Panc1 (cell line): ENCODE measurements around the gene GRID2. TPM values are rescaled to one million over a fixed set of nuclear protein-coding genes. Genes with fewer than 3 reads are reported as not detected.

Experiments used
- ATAC-seq: fragments of 200-7000 bp; cut with Tn5 transposase; 2 replicates; pipeline ENCODE4 v1.9.1; 2020; ENCODE audit warnings: mild to moderate bottlenecking, moderate library complexity
- BruUV-seq: library from RNA; stranded (reverse); fragments of 400-500 nt; replicated peaks from 2 replicates; lab custom pipeline; 2021; lab: Mats Ljungman, UMichigan
- CTCF ChIA-PET: fragments of 300-600 bp; sonication (Branson Sonifier 250); formaldehyde crosslinking; loops from one replicate; lab custom pipeline; 2022; ENCODE audit warnings: antibody characterized with exemption; lab: Charles Lee
- POLR2A ChIA-PET: fragments of 300-600 bp; sonication (Branson Sonifier 250); formaldehyde crosslinking; loops from one replicate; lab custom pipeline; 2022; ENCODE audit warnings: antibody characterized with exemption; lab: Charles Lee
- DNase-seq: peaks from one replicate; pipeline ENCODE4 v3.0.0-alpha.2; 2010; ENCODE audit warnings: low read depth, low spot score
- H3K27ac ChIP-seq: 2 replicates; pipeline ENCODE4 v1.5.1; 2011; ENCODE audit warnings: mild to moderate bottlenecking, low read length, inconsistent platforms
- H3K27me3 ChIP-seq: fragments of 200-500 bp; sonication (Bioruptor generic); 2 replicates; pipeline ENCODE4 v1.6.0; 2014; ENCODE audit warnings: low read length, inconsistent platforms; ENCODE audit not compliant: control insufficient read depth, insufficient read depth
- H3K36me3 ChIP-seq: fragments of 200-500 bp; sonication (Bioruptor generic); 2 replicates; pipeline ENCODE4 v1.5.1; 2014; ENCODE audit warnings: inconsistent platforms, mild to moderate bottlenecking, low read length, moderate library complexity; ENCODE audit not compliant: control insufficient read depth, insufficient read depth
- H3K4me1 ChIP-seq: 2 replicates; pipeline ENCODE4 v1.5.1; 2011; ENCODE audit warnings: inconsistent platforms, mild to moderate bottlenecking, low read length, moderate library complexity; ENCODE audit not compliant: control insufficient read depth, insufficient read depth
- H3K4me3 ChIP-seq, 2 experiments: 2 replicates each; pipeline ENCODE4 v1.5.1; 2011 to 2012; ENCODE audit warnings: low read depth in 2 of 2, low read length in 2 of 2, mild to moderate bottlenecking in 2 of 2, inconsistent platforms in 1 of 2, moderate library complexity in 1 of 2
- H3K9me3 ChIP-seq: fragments of 200-500 bp; sonication (Bioruptor generic); 2 replicates; pipeline ENCODE4 v1.5.1; 2014; ENCODE audit warnings: low read depth, mild to moderate bottlenecking, inconsistent platforms, low read length, moderate library complexity; ENCODE audit not compliant: control insufficient read depth, insufficient read depth
- POLR2AphosphoS5 ChIP-seq: IDR thresholded peaks from 2 replicates; pipeline ENCODE4 v1.6.1; 2012; ENCODE audit warnings: mild to moderate bottlenecking, low read depth, low read length, moderate library complexity
- SIN3A ChIP-seq: IDR thresholded peaks from 2 replicates; pipeline ENCODE4 v1.6.1; 2012; ENCODE audit warnings: low read depth, mild to moderate bottlenecking, low read length, moderate library complexity, borderline replicate concordance; ENCODE audit not compliant: insufficient read depth
- TCF7L2 ChIP-seq: IDR thresholded peaks from 2 replicates; pipeline ENCODE4 v1.6.1; 2011; ENCODE audit warnings: mild to moderate bottlenecking, low read depth, low read length, inconsistent platforms
- in situ Hi-C: cut with HindIII; loops from 2 replicates; pipeline ENCODE4 v1.10.0; 2016; ENCODE audit warnings: low sequenced_read_pairs, low pct_unique_long_range_greater_than_20kb
- intact Hi-C: fragments of 100-400 bp; cut with micrococcal nuclease; formaldehyde crosslinking; loops from one replicate; pipeline ENCODE4 v1.10.0; 2022; ENCODE audit not compliant: unreplicated experiment
- total RNA-seq: library from RNA; stranded (reverse); gene quantifications from one replicate; pipeline ENCODE4 v1.2.1, GENCODE V29; 2021; ENCODE audit not compliant: unreplicated experiment
- TF ChIP-seq, protein P1 (sequence below): fragments of 450-650 bp; IDR thresholded peaks from 2 replicates; pipeline ENCODE4 v1.5.1; 2017; ENCODE audit warnings: mild to moderate bottlenecking
- TF ChIP-seq, protein P2 (sequence below), 2 experiments: IDR thresholded peaks; 2 replicates each; pipeline ENCODE4 v1.6.1; 2011 to 2012; ENCODE audit warnings: low read depth in 2 of 2, control low read depth in 1 of 2, low read length in 1 of 2, mild to moderate bottlenecking in 1 of 2, moderate library complexity in 1 of 2; ENCODE audit not compliant: insufficient read depth in 1 of 2

The GRID2 gene
- total RNA-seq, 1 experiment from 2014 or later: 0.08 TPM

DNA sequence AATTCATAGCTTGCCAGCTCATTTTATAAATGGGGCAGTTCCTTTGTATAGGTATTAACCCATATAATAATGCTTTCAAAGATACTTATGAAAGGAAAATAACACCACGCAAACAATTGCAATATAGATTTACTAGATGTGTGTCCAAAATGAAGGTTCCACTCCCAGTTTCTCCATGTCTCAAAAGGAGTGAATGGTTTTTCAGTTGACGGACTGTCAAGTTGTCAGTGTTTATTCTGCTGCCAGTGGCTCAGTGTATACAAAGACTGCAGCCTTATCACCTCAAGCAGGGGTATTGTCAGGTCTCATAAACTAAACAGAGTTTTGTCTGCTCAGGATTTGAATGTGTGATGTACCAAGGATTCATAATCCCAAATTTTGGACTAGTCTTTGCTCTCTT, 939.5 kb downstream of the GRID2 start:
- H3K27me3 ChIP-seq: no peaks in the 10 kb centered on the region
- H3K4me3 ChIP-seq: no peak overlapping the region
- no TSS peak for BruUV-seq
- no peaks in the 10 kb centered on the region for H3K9me3 ChIP-seq
- TF ChIP-seq POLR2AphosphoS5 (no peak), TCF7L2 (no peak), SIN3A (no peak)
- TF ChIP-seq, protein P1, sequence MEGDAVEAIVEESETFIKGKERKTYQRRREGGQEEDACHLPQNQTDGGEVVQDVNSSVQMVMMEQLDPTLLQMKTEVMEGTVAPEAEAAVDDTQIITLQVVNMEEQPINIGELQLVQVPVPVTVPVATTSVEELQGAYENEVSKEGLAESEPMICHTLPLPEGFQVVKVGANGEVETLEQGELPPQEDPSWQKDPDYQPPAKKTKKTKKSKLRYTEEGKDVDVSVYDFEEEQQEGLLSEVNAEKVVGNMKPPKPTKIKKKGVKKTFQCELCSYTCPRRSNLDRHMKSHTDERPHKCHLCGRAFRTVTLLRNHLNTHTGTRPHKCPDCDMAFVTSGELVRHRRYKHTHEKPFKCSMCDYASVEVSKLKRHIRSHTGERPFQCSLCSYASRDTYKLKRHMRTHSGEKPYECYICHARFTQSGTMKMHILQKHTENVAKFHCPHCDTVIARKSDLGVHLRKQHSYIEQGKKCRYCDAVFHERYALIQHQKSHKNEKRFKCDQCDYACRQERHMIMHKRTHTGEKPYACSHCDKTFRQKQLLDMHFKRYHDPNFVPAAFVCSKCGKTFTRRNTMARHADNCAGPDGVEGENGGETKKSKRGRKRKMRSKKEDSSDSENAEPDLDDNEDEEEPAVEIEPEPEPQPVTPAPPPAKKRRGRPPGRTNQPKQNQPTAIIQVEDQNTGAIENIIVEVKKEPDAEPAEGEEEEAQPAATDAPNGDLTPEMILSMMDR: no peak
- TF ChIP-seq, protein P2, sequence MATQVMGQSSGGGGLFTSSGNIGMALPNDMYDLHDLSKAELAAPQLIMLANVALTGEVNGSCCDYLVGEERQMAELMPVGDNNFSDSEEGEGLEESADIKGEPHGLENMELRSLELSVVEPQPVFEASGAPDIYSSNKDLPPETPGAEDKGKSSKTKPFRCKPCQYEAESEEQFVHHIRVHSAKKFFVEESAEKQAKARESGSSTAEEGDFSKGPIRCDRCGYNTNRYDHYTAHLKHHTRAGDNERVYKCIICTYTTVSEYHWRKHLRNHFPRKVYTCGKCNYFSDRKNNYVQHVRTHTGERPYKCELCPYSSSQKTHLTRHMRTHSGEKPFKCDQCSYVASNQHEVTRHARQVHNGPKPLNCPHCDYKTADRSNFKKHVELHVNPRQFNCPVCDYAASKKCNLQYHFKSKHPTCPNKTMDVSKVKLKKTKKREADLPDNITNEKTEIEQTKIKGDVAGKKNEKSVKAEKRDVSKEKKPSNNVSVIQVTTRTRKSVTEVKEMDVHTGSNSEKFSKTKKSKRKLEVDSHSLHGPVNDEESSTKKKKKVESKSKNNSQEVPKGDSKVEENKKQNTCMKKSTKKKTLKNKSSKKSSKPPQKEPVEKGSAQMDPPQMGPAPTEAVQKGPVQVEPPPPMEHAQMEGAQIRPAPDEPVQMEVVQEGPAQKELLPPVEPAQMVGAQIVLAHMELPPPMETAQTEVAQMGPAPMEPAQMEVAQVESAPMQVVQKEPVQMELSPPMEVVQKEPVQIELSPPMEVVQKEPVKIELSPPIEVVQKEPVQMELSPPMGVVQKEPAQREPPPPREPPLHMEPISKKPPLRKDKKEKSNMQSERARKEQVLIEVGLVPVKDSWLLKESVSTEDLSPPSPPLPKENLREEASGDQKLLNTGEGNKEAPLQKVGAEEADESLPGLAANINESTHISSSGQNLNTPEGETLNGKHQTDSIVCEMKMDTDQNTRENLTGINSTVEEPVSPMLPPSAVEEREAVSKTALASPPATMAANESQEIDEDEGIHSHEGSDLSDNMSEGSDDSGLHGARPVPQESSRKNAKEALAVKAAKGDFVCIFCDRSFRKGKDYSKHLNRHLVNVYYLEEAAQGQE (IDR thresholded peaks at IDR 0.05; ENCODE audit: insufficient read depth in 1 of 2, low read depth in 2 of 2, low read length in 1 of 2): no peak
- no peak for DNase-seq
- no peaks in the 10 kb centered on the region for H3K36me3 ChIP-seq
- H3K4me1 ChIP-seq: no peaks in the 10 kb centered on the region
- CTCF ChIA-PET: no interaction called here
- no peak overlapping the region for H3K27ac ChIP-seq
- intact Hi-C loops: no loop called here
- in situ Hi-C loops: no loop called here
- POLR2A ChIA-PET: no interaction called here
- no peak for ATAC-seq

DNA sequence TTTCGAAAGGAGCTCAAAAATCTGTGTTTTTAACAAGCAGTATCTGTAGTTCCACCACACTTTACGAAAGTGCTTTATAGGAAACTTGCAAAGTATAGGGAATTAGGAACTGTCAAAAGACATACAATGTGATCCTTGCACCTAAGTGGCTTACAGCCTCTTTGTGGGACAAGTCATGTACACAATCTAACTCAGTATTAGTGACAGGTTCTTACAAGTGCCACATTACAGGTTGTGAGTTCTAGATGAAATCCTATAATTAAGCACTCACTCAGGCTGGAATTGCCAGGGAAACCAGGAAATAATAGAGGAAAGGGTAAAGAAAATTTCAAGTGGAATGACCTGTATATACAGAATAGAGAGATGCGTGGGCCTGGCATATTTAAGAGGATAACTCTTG, 957.4 kb downstream of the GRID2 start:
- Histone ChIP-seq H3K4me3 (no peak overlapping the region), H3K27me3 (no peaks in the 10 kb centered on the region), H3K4me1 (no peaks in the 10 kb centered on the region), H3K36me3 (no peaks in the 10 kb centered on the region), H3K27ac (no peak overlapping the region), H3K9me3 (no peaks in the 10 kb centered on the region)
- in situ Hi-C loops: no loop called here
- DNase-seq (no peak), ATAC-seq (no peak)
- BruUV-seq: no TSS peak
- ChIA-PET POLR2A (no interaction called here), CTCF (no interaction called here)
- TF ChIP-seq TCF7L2 (no peak), POLR2AphosphoS5 (no peak), SIN3A (no peak)
- TF ChIP-seq, protein P1: no peak
- TF ChIP-seq, protein P2 (IDR thresholded peaks at IDR 0.05; ENCODE audit: insufficient read depth in 1 of 2, low read depth in 2 of 2, low read length in 1 of 2): no peak
- intact Hi-C loops: no loop called here
